Kidney (tissue), 14 donors: ENCODE data around the gene YKT6. TPM values are rescaled to one million over a fixed set of nuclear protein-coding genes. Genes with fewer than 3 reads are reported as not detected.
A peak's percentile ranks its signal among the peaks of the same experiment; 100 is the strongest.

Source experiments
- DNase-seq, 5 donors: peaks; one replicate each; pipeline ENCODE4 v3.0.0-alpha.2; 2013 to 2020
- FAIRE-seq: peaks from 2 replicates; lab custom pipeline; 2012; peaks lifted over from hg19 to GRCh38; lab: Jason Lieb, UNC
- H3K27ac ChIP-seq, 2 donors: one replicate each; pipeline ENCODE4 v1.7.0; 2013; ENCODE audit warnings: low read depth in 2 of 2, low read length in 2 of 2, inconsistent platforms in 1 of 2
- H3K27me3 ChIP-seq: one replicate; pipeline ENCODE4 v1.7.1; 2013; ENCODE audit warnings: low read length, inconsistent platforms; ENCODE audit not compliant: control insufficient read depth, insufficient read depth
- H3K36me3 ChIP-seq, 3 donors: one replicate each; pipeline versions ENCODE4 v1.7.0 to v1.7.1; 2013; ENCODE audit warnings: low read length in 3 of 3, control low read depth in 1 of 3, inconsistent platforms in 1 of 3; ENCODE audit not compliant: insufficient read depth in 3 of 3, control insufficient read depth in 2 of 3
- H3K4me1 ChIP-seq, 3 donors: one replicate each; pipeline versions ENCODE4 v1.7.0 to v1.7.1; 2013; ENCODE audit warnings: low read length in 3 of 3, inconsistent platforms in 1 of 3, low read depth in 1 of 3; ENCODE audit not compliant: control insufficient read depth in 2 of 3, insufficient read depth in 2 of 3
- H3K4me3 ChIP-seq, 3 donors: one replicate each; pipeline versions ENCODE4 v1.7.0 to v1.8.1; 2013; ENCODE audit warnings: low read length in 3 of 3, control low read depth in 1 of 3, inconsistent platforms in 1 of 3
- H3K9ac ChIP-seq, 3 donors: one replicate each; pipeline versions ENCODE4 v1.7.0 to v1.7.1; 2013; ENCODE audit warnings: low read length in 3 of 3, control low read depth in 1 of 3, inconsistent platforms in 1 of 3
- H3K9me3 ChIP-seq, 3 donors: one replicate each; pipeline versions ENCODE4 v1.7.0 to v1.7.1; 2013; ENCODE audit warnings: low read length in 3 of 3, control low read depth in 1 of 3, inconsistent platforms in 1 of 3; ENCODE audit not compliant: control insufficient read depth in 2 of 3, insufficient read depth in 1 of 3
- intact Hi-C: fragments of 100-400 bp; cut with DNase I; formaldehyde crosslinking; loops from one replicate; pipeline ENCODE4 v1.11.1; 2022
- polyA plus RNA-seq: library from polyadenylated mRNA; stranded (reverse); fragments of 350-450 nt; fragmentation: Illumina TruSeq; extraction: RNeasy Lipid Tissue Mini Kit (QIAGEN cat#74804); gene quantifications from one replicate; pipeline ENCODE4 v1.2.3, GENCODE V29; 2014; ENCODE audit warnings: low read depth, low replicate concordance; ENCODE audit not compliant: insufficient read depth
- total RNA-seq: library from RNA; stranded (reverse); fragmentation: NEBNext Ultra II Directional; extraction: Animal tissue kit (Norgen Biotek cat#: 25700); gene quantifications from one replicate; pipeline ENCODE4 v1.2.1, GENCODE V29; 2021
- TF ChIP-seq, protein P1 (sequence below): IDR thresholded peaks from 3 replicates; pipeline ENCODE4 v1.5.1; 2012; ENCODE audit warnings: mild to moderate bottlenecking, moderate library complexity, borderline replicate concordance; ENCODE audit not compliant: insufficient read depth; ENCODE audit errors: extremely low read depth
- donor health status: control.
- donor health status: control.
- donor health status: control.
- donor health status: control.
- donor health status: control.
- donor health status: DM: yes; HTN: yes; CAD: no.
- donor health status: Normal renal cell carcinoma (clear cell type).

YKT6 gene
- total and polyA plus RNA-seq, 2 donors from 2014 or later, result 53.2 to 60.2 TPM

DNA sequence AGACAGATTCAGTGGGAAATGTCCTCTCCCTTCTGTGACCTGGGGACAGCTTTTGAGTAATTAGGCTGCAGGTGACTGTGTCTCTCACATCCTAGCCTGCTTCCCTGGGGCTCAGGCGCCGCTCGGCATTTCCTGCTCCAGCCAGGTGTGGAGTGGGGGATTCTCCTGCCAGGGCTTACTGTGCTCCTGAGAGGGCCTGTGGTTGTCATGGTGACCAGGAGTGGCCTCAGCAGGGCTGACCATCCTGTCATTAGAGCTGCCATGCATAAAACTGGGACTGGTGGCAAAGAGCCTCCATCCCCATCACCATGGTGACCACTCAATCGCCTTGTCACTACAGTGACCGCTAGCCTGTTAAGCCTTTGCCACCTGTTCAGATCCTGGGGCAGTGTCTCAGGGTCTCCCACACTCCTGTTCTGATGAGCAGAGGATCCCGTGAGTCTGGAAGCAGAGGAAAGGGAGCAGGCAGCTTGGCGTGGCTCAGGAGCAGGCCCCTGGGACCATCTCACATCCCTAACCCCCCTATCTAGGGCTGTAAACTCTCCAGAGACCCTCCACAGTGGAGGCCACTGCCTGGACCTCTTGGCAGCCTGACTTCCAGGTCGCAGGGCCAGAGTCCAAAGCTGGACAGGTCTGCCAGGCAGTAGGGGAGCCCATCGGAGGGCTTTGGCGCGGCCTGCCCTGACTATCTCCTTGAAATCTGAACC, 11.3 kb upstream of the YKT6 start, which contains the start of gene GCK:
TSS of gene GCK (minus strand) at position 154 of the 707 bp plus-strand sequence. CDS start 486 bp downstream, outside the sequence.
- Histone ChIP-seq H3K27me3 (no peaks in the 10 kb centered on the region), H3K4me1 (peaks cover 0 to 2% (median 0%) of the 10 kb centered on the region in 3 donors), H3K9ac (no peak within 1 kb of the TSS), H3K4me3 (no peak within 1 kb of the TSS), H3K27ac (no peak within 1 kb of the TSS), H3K9me3 (no peaks in the 10 kb centered on the region), H3K36me3 (no peaks in the 10 kb centered on the region)
- DNase-seq (peak in 4 of 5 donors; percentile 85 to 94 (median 88)), FAIRE-seq (no peak)
- TF ChIP-seq, protein P1, sequence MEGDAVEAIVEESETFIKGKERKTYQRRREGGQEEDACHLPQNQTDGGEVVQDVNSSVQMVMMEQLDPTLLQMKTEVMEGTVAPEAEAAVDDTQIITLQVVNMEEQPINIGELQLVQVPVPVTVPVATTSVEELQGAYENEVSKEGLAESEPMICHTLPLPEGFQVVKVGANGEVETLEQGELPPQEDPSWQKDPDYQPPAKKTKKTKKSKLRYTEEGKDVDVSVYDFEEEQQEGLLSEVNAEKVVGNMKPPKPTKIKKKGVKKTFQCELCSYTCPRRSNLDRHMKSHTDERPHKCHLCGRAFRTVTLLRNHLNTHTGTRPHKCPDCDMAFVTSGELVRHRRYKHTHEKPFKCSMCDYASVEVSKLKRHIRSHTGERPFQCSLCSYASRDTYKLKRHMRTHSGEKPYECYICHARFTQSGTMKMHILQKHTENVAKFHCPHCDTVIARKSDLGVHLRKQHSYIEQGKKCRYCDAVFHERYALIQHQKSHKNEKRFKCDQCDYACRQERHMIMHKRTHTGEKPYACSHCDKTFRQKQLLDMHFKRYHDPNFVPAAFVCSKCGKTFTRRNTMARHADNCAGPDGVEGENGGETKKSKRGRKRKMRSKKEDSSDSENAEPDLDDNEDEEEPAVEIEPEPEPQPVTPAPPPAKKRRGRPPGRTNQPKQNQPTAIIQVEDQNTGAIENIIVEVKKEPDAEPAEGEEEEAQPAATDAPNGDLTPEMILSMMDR, result no peak
- intact Hi-C loops, result no loop called here

DNA sequence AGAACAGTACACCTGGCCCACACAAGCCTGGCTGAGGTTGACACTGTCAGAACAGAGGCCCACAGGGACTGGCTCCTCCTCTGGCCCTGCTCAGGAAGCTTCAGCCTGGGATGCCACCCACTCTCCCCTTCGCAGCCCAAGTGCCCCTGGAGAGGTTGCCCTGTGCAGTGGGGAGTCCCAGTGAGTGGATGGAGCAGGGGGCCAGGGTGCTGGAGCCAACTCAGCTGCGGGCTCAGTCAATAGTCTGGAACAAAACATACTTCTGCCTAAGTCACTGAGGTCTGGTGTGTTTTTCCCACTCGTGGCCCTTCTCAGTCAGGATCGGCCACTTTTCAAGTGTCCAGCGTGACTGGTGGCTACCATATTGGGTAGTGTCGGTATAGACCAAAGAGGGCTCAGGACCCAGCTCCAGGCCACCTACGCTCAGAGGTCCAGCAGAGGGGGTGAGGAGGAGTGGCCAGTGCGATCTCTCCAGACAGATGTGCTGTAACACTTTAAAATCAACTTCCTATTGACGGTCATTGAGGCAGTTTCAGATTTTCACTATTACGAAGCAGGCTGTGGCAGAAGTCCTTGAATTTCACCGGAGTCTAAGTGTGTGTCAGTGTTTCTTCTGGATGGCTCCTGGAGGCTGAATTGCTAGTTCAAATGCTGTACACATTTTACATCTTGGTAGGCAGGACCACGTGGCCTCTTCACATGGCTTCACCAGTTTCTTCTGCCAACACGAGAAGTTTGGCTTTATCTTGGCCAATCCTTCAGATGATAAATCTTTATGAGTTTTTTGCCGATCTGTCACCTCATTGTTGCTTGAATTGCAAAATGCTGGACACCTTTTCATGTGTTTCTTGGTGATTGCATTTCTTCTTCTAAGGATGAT, 10.5 kb upstream of the YKT6 start:
- Histone ChIP-seq H3K27ac (no peak overlapping the region), H3K9me3 (no peaks in the 10 kb centered on the region), H3K27me3 (no peaks in the 10 kb centered on the region), H3K9ac (no peak overlapping the region), H3K4me1 (peaks cover 0 to 2% (median 0%) of the 10 kb centered on the region in 3 donors), H3K4me3 (no peak overlapping the region), H3K36me3 (no peaks in the 10 kb centered on the region)
- intact Hi-C loops, result no loop called here
- DNase-seq (no peak), FAIRE-seq (no peak)
- TF ChIP-seq, protein P1, result no peak

DNA sequence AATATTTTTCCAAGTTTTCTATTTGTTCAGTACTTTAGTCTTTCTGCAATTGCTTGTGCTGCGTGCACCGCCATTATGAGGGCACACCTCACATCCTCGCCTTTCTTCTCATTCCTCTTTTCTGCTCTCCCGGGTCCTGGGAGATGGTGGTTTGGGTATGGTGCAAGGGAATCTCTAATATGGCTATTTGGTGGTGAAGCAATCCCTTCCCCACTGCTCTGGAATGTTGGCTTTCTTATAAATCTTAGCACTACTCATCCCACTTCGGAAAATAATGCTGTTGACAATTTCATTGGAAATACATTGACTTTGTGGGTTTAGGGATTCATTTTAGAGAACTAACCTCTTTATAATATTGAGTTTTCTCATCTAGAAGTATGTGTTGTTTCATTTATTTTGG, 9.6 kb upstream of the YKT6 start:
- Histone ChIP-seq H3K9ac (no peak overlapping the region), H3K27me3 (no peaks in the 10 kb centered on the region), H3K4me3 (no peak overlapping the region), H3K4me1 (peaks cover 0 to 2% (median 0%) of the 10 kb centered on the region in 3 donors), H3K36me3 (no peaks in the 10 kb centered on the region), H3K9me3 (no peaks in the 10 kb centered on the region), H3K27ac (no peak overlapping the region)
- FAIRE-seq (no peak), DNase-seq (no peak)
- TF ChIP-seq, protein P1, result no peak
- intact Hi-C loops, result no loop called here
